Epithelial cell of prostate (primary cell): ENCODE data around the gene TNFSF15.

Experiments
- DNase-seq: peaks from one replicate; pipeline ENCODE4 v3.0.0-alpha.2; 2011; ENCODE audit warnings: low read depth, low spot score
- H3K27ac ChIP-seq: fragments of 450-650 bp; 2 replicates; pipeline ENCODE4 v1.5.1; 2017; ENCODE audit warnings: mild to moderate bottlenecking

Gene TNFSF15

GRCh38 chr9:114791736-114792135, 14.1 kb downstream of the TNFSF15 start:
- H3K27ac ChIP-seq = no peak overlapping the region
- no peak for DNase-seq

GRCh38 chr9:114791312-114791711, 14.5 kb downstream of the TNFSF15 start:
- DNase-seq = no peak
- no peak overlapping the region for H3K27ac ChIP-seq

GRCh38 chr9:114790521-114790920, 15.3 kb downstream of the TNFSF15 start:
- H3K27ac ChIP-seq = no peak overlapping the region
- DNase-seq = no peak

GRCh38 chr9:114789006-114789405, 16.8 kb downstream of the TNFSF15 start:
- peak overlapping the region; percentile 81 for H3K27ac ChIP-seq

GRCh38 chr9:114787781-114788498, 17.9 kb downstream of the TNFSF15 start:
- no peak for DNase-seq
- peak overlapping the region; percentile 81 for H3K27ac ChIP-seq

More at GRCh38 chr9:114789006-114789405, 16.8 kb downstream of the TNFSF15 start:
- DNase-seq = no peak

- H3K27ac ChIP-seq = peak overlapping the region; percentile 81
- DNase-seq = no peak
Observed at GRCh38 chr9:114787214-114787613, 18.6 kb downstream of the TNFSF15 start.

GRCh38 chr9:114785866-114786650, 19.8 kb downstream of the TNFSF15 start:
- no peak for DNase-seq

GRCh38 chr9:114784721-114785279, 21.0 kb downstream of the TNFSF15 start:
- H3K27ac ChIP-seq = no peak overlapping the region
- no peak for DNase-seq

More at GRCh38 chr9:114785866-114786650, 19.8 kb downstream of the TNFSF15 start:
- H3K27ac ChIP-seq = peak overlapping the region; percentile 81

GRCh38 chr9:114782586-114782985, 23.3 kb downstream of the TNFSF15 start:
- DNase-seq = no peak
- H3K27ac ChIP-seq = no peak overlapping the region

GRCh38 chr9:114779352-114779845, 26.4 kb downstream of the TNFSF15 start:
- peak; percentile 36 for DNase-seq
- H3K27ac ChIP-seq = no peak overlapping the region

GRCh38 chr9:114777821-114778609, 27.8 kb downstream of the TNFSF15 start:
- no peak for DNase-seq
- H3K27ac ChIP-seq = no peak overlapping the region

GRCh38 chr9:114776683-114777399, 29.0 kb downstream of the TNFSF15 start:
- H3K27ac ChIP-seq = no peak overlapping the region

GRCh38 chr9:114775981-114776380, 29.9 kb downstream of the TNFSF15 start:
- DNase-seq = no peak
- no peak overlapping the region for H3K27ac ChIP-seq

More at GRCh38 chr9:114776683-114777399, 29.0 kb downstream of the TNFSF15 start:
- no peak for DNase-seq

- DNase-seq = no peak
Observed at GRCh38 chr9:114775121-114775520, 30.7 kb downstream of the TNFSF15 start.

GRCh38 chr9:114774524-114774923, 31.3 kb downstream of the TNFSF15 start:
- DNase-seq = no peak
- no peak overlapping the region for H3K27ac ChIP-seq

More at GRCh38 chr9:114775121-114775520, 30.7 kb downstream of the TNFSF15 start:
- no peak overlapping the region for H3K27ac ChIP-seq

GRCh38 chr9:114771889-114772288, 34.0 kb downstream of the TNFSF15 start:
- DNase-seq = no peak
- H3K27ac ChIP-seq = no peak overlapping the region

GRCh38 chr9:114770991-114771390, 34.8 kb downstream of the TNFSF15 start:
- H3K27ac ChIP-seq = no peak overlapping the region
- no peak for DNase-seq

- no peak overlapping the region for H3K27ac ChIP-seq
- no peak for DNase-seq
Observed at GRCh38 chr9:114769624-114770023, 36.2 kb downstream of the TNFSF15 start.

- H3K27ac ChIP-seq = no peak overlapping the region
Observed at GRCh38 chr9:114763220-114763619, 42.6 kb downstream of the TNFSF15 start.

More at GRCh38 chr9:114763220-114763619, 42.6 kb downstream of the TNFSF15 start:
- no peak for DNase-seq
